HG03159 (cell line): ENCODE data around the gene COMP.

Source experiments
- ATAC-seq: cut with Tn5 transposase; IDR thresholded peaks from one replicate; pipeline ENCODE4 v1.9.1; 2021; ENCODE audit warnings: mild to moderate bottlenecking, moderate library complexity; ENCODE audit not compliant: unreplicated experiment

Gene COMP

GRCh38 chr19:18770663-18771327 lies 20.3 kb downstream of the COMP start:
- ATAC-seq = no peak

GRCh38 chr19:18769989-18770528 lies 21.0 kb downstream of the COMP start:
- ATAC-seq = no peak

GRCh38 chr19:18768997-18769891 lies 21.9 kb downstream of the COMP start:
- no peak for ATAC-seq

GRCh38 chr19:18768046-18768771 lies 22.9 kb downstream of the COMP start:
- no peak for ATAC-seq

- no peak for ATAC-seq
Measured at GRCh38 chr19:18765224-18765623, 25.9 kb downstream of the COMP start.

GRCh38 chr19:18764591-18765051 lies 26.5 kb downstream of the COMP start:
- no peak for ATAC-seq

- ATAC-seq = no peak
Measured at GRCh38 chr19:18763674-18764590, 27.2 kb downstream of the COMP start.

- no peak for ATAC-seq
Measured at GRCh38 chr19:18762125-18763023, 28.7 kb downstream of the COMP start.

- ATAC-seq = no peak
Measured at GRCh38 chr19:18761531-18762110, 29.5 kb downstream of the COMP start.

- no peak for ATAC-seq
Measured at GRCh38 chr19:18760440-18761383, 30.4 kb downstream of the COMP start.

- no peak for ATAC-seq
Measured at GRCh38 chr19:18759995-18760426, 31.1 kb downstream of the COMP start.

GRCh38 chr19:18759304-18759994 lies 31.7 kb downstream of the COMP start:
- no peak for ATAC-seq

GRCh38 chr19:18756896-18757295 lies 34.2 kb downstream of the COMP start:
- no peak for ATAC-seq

- ATAC-seq = no peak
Measured at GRCh38 chr19:18754501-18754900, 36.6 kb downstream of the COMP start.

GRCh38 chr19:18751571-18751970 lies 39.5 kb downstream of the COMP start:
- ATAC-seq = no peak

GRCh38 chr19:18750295-18750970 lies 40.7 kb downstream of the COMP start:
- ATAC-seq = no peak
